Left lung (tissue), 10 donors: ENCODE measurements around the gene GMDS. TPM values are rescaled to one million over a fixed set of nuclear protein-coding genes. Genes with fewer than 3 reads are reported as not detected.

Source experiments
- ATAC-seq: fragments of 200-7000 bp; cut with Tn5 transposase; one replicate; pipeline ENCODE4 v1.9.1; 2020; ENCODE audit warnings: moderate library complexity
- DNase-seq, 4 donors: peaks; one replicate each; pipeline ENCODE4 v3.0.0-alpha.2; 2013 to 2020
- H3K27ac ChIP-seq, 2 donors: fragments of 200-600 bp; sonication (generic) in 1 of 2; one replicate each; pipeline versions ENCODE4 v1.5.0 to v1.8.0; 2020 to 2021
- H3K27me3 ChIP-seq, 2 donors: fragments of 200-600 bp; sonication (generic) in 1 of 2; one replicate each; pipeline versions ENCODE4 v1.5.0 to v1.8.0; 2020 to 2021
- H3K36me3 ChIP-seq, 2 donors: fragments of 200-600 bp; sonication (generic) in 1 of 2; one replicate each; pipeline versions ENCODE4 v1.5.0 to v1.8.0; 2020 to 2021
- H3K4me1 ChIP-seq, 2 donors: fragments of 200-600 bp; one replicate each; pipeline ENCODE4 v1.8.0; 2021
- H3K4me3 ChIP-seq, 2 donors: fragments of 200-600 bp; sonication (generic) in 1 of 2; one replicate each; pipeline versions ENCODE4 v1.5.0 to v1.8.0; 2020 to 2021; ENCODE audit warnings: mild to moderate bottlenecking in 1 of 2
- H3K9me3 ChIP-seq, 2 donors: fragments of 200-600 bp; sonication (generic) in 1 of 2; one replicate each; pipeline versions ENCODE4 v1.5.0 to v1.8.0; 2020 to 2021
- intact Hi-C, 2 donors: fragments of 100-400 bp; cut with DNase I; formaldehyde crosslinking; loops; one replicate each; pipeline versions ENCODE4 v1.11.2 to v1.14.2; 2022
- polyA plus RNA-seq, 6 donors: library from polyadenylated mRNA; unstranded; fragments of 120-200 nt; gene quantifications; one replicate each; pipeline ENCODE4 v1.2.1, GENCODE V29; 2013; ENCODE audit not compliant: insufficient read length in 6 of 6
- total RNA-seq, 2 donors: library from RNA; stranded (reverse); fragmentation: NEBNext Ultra II Directional; extraction: Animal tissue kit (Norgen Biotek cat#: 25700); gene quantifications; one replicate each; pipeline ENCODE4 v1.2.1, GENCODE V29; 2021
- TF ChIP-seq, protein P1 (sequence below), 2 donors: fragments of 200-600 bp; sonication (generic) in 1 of 2; IDR thresholded peaks; one replicate each; pipeline versions ENCODE4 v1.5.0 to v1.8.0; 2021; ENCODE audit warnings: antibody characterized with exemption in 2 of 2
- donor health status: DM: no; HTN: yes; CAD: no.
- donor health status: DM: no; HTN: no; CAD: no.

Gene GMDS
- total and polyA plus RNA-seq, 8 donors, result 16.5 to 25.4 (median 21.2) TPM

GRCh38 chr6:1700278-1700967, 545.0 kb downstream of the GMDS start:
- Histone ChIP-seq H3K27ac (no peak overlapping the region), H3K36me3 (no peaks in the 10 kb centered on the region), H3K27me3 (no peaks in the 10 kb centered on the region), H3K4me1 (peaks cover 0 to 4% of the 10 kb centered on the region in 2 donors), H3K9me3 (no peaks in the 10 kb centered on the region), H3K4me3 (no peak overlapping the region)
- TF ChIP-seq, protein P1, sequence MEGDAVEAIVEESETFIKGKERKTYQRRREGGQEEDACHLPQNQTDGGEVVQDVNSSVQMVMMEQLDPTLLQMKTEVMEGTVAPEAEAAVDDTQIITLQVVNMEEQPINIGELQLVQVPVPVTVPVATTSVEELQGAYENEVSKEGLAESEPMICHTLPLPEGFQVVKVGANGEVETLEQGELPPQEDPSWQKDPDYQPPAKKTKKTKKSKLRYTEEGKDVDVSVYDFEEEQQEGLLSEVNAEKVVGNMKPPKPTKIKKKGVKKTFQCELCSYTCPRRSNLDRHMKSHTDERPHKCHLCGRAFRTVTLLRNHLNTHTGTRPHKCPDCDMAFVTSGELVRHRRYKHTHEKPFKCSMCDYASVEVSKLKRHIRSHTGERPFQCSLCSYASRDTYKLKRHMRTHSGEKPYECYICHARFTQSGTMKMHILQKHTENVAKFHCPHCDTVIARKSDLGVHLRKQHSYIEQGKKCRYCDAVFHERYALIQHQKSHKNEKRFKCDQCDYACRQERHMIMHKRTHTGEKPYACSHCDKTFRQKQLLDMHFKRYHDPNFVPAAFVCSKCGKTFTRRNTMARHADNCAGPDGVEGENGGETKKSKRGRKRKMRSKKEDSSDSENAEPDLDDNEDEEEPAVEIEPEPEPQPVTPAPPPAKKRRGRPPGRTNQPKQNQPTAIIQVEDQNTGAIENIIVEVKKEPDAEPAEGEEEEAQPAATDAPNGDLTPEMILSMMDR (IDR thresholded peaks at IDR 0.05), result no peak
- no peak for DNase-seq
- no peak for ATAC-seq
- intact Hi-C loops, result no loop called here

GRCh38 chr6:1698527-1698926, 546.9 kb downstream of the GMDS start:
- TF ChIP-seq, protein P1 (IDR thresholded peaks at IDR 0.05), result no peak
- ATAC-seq, result no peak
- Histone ChIP-seq H3K27me3 (no peaks in the 10 kb centered on the region), H3K36me3 (no peaks in the 10 kb centered on the region), H3K4me1 (peaks cover 0 to 4% of the 10 kb centered on the region in 2 donors), H3K4me3 (no peak overlapping the region), H3K27ac (no peak overlapping the region), H3K9me3 (no peaks in the 10 kb centered on the region)
- DNase-seq, result no peak
- intact Hi-C loops, result no loop called here

DNA sequence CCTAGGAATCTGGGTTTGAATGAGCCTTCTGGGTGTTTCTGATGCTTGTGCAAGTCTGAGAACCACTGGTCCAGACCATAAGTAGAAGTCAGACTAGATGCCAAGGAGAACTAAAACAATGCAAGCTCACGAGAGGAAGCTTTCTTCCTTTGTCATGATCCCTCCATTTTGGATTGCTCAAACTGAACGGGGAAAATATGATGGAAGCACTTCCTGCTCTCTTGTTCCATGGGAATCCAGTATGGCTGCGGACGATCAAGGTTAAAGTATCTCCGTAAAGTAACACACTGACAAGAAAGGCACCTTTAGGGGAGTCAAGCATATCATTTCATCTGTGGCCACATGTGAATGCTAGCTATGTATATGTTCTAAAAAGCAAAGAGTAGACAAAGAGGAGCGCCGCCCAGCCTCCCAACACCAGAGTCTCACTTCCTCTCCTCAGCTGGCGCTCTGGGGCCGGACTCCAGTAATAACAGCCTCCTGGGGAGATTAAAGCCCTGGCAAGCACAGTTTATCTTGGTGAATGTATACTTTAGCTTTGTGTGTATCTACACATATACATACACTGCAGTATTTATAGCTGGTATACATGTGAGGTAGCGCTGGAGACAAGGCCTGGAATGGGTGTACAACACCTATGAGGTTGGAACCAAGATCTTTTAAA, 547.6 kb downstream of the GMDS start:
- DNase-seq, result no peak
- Histone ChIP-seq H3K9me3 (no peaks in the 10 kb centered on the region), H3K4me3 (no peak overlapping the region), H3K27me3 (no peaks in the 10 kb centered on the region), H3K4me1 (peaks cover 0 to 4% of the 10 kb centered on the region in 2 donors), H3K27ac (no peak overlapping the region), H3K36me3 (no peaks in the 10 kb centered on the region)
- ATAC-seq, result no peak
- TF ChIP-seq, protein P1 (IDR thresholded peaks at IDR 0.05), result no peak
- intact Hi-C loops, result no loop called here

DNA sequence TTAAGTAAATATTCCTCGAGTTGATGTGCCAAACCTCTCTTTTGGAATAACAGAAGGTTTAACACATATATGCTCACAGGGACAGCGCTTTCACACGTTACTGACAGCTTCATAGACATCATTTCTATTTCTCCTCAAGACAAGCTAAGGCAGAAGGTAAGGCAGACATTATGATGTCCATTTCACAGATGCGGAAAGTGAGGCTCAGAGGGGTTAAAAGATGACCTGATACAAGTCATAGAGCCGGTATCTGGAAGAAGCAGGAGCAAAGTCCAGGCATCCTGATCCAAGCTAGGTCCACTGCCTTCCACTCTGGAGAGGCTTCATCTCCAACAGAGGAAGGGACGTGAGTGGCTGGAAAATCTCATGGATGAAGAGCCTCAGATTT, 548.9 kb downstream of the GMDS start:
- H3K27me3 ChIP-seq, result no peaks in the 10 kb centered on the region
- no peak overlapping the region for H3K4me3 ChIP-seq
- DNase-seq, result no peak
- H3K36me3 ChIP-seq, result no peaks in the 10 kb centered on the region
- ATAC-seq, result no peak
- TF ChIP-seq, protein P1 (IDR thresholded peaks at IDR 0.05), result no peak
- H3K9me3 ChIP-seq, result peaks cover 0 to 2% of the 10 kb centered on the region in 2 donors
- intact Hi-C loops, result no loop called here
- H3K4me1 ChIP-seq, result peaks cover 0 to 4% of the 10 kb centered on the region in 2 donors
- no peak overlapping the region for H3K27ac ChIP-seq
